ENCODE results near the gene DEFB113. TPM values are rescaled to one million over a fixed set of nuclear protein-coding genes. Genes with fewer than 3 reads are reported as not detected.

DEFB113 gene
- total RNA-seq, 4 donors from 2014 or later = not detected

- DNase-seq = no peak
- Histone ChIP-seq H3K4me1 (no peaks in the 10 kb centered on the region), H3K9me3 (no peaks in the 10 kb centered on the region), H3K4me3 (no peak overlapping the region), H3K27me3 (no peaks in the 10 kb centered on the region), H3K36me3 (no peaks in the 10 kb centered on the region), H3K27ac (no peak overlapping the region)
- no peak for ATAC-seq
- TF ChIP-seq, protein P1, sequence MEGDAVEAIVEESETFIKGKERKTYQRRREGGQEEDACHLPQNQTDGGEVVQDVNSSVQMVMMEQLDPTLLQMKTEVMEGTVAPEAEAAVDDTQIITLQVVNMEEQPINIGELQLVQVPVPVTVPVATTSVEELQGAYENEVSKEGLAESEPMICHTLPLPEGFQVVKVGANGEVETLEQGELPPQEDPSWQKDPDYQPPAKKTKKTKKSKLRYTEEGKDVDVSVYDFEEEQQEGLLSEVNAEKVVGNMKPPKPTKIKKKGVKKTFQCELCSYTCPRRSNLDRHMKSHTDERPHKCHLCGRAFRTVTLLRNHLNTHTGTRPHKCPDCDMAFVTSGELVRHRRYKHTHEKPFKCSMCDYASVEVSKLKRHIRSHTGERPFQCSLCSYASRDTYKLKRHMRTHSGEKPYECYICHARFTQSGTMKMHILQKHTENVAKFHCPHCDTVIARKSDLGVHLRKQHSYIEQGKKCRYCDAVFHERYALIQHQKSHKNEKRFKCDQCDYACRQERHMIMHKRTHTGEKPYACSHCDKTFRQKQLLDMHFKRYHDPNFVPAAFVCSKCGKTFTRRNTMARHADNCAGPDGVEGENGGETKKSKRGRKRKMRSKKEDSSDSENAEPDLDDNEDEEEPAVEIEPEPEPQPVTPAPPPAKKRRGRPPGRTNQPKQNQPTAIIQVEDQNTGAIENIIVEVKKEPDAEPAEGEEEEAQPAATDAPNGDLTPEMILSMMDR (IDR thresholded peaks at IDR 0.05 in 4 of 5, conservative IDR thresholded peaks at IDR 0.05 in 1 of 5) = no peak
- TF ChIP-seq POLR2A (IDR thresholded peaks at IDR 0.05) = no peak
- in situ Hi-C loops (cut with MboI; ENCODE audit: low sequenced_read_pairs in 4 of 4) (no loop called here), intact Hi-C loops (cut with DNase I; ENCODE audit: low total_unique reads) (no loop called here)
Measured at GRCh38 chr6:49978332-49979226, 9.2 kb upstream of the DEFB113 start.

GRCh38 chr6:49966823-49967222 lies 2.6 kb downstream of the DEFB113 start:
- no peak for DNase-seq
- Histone ChIP-seq H3K27ac (no peak overlapping the region), H3K9me3 (no peaks in the 10 kb centered on the region), H3K27me3 (no peaks in the 10 kb centered on the region), H3K36me3 (no peaks in the 10 kb centered on the region), H3K4me3 (no peak overlapping the region), H3K4me1 (no peaks in the 10 kb centered on the region)
- in situ Hi-C loops (cut with MboI; ENCODE audit: low sequenced_read_pairs in 4 of 4) = no loop called here
- intact Hi-C loops (cut with DNase I; ENCODE audit: low total_unique reads) = no loop called here
- TF ChIP-seq, protein P1 (IDR thresholded peaks at IDR 0.05 in 4 of 5, conservative IDR thresholded peaks at IDR 0.05 in 1 of 5) = no peak
- no peak for TF ChIP-seq POLR2A (IDR thresholded peaks at IDR 0.05)
- ATAC-seq = no peak

DNA sequence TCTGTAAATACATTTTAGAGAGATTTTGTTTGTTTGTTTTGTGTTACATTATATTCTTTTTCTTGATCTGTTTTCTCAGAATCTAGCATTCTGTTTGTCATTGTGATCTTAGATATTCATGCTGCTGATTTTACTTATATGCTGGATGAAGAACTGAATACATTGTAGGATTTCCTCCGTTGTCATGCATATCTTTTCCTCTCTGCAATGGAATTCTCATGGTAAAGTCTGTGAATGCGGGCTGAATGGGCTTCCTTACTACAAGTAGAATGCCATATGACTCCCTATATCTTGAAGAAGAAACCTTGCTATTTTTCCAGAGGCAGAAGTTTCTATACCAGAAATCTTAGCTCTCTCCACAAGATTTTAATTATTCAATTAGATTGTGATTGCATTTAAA lies 3.1 kb downstream of the DEFB113 start:
- intact Hi-C loops (cut with DNase I; ENCODE audit: low total_unique reads) (no loop called here), in situ Hi-C loops (cut with MboI; ENCODE audit: low sequenced_read_pairs in 4 of 4) (no loop called here)
- H3K27ac ChIP-seq = no peak overlapping the region
- no peaks in the 10 kb centered on the region for H3K9me3 ChIP-seq
- H3K27me3 ChIP-seq = no peaks in the 10 kb centered on the region
- no peaks in the 10 kb centered on the region for H3K36me3 ChIP-seq
- no peak for TF ChIP-seq POLR2A (IDR thresholded peaks at IDR 0.05)
- TF ChIP-seq, protein P1 (IDR thresholded peaks at IDR 0.05 in 4 of 5, conservative IDR thresholded peaks at IDR 0.05 in 1 of 5) = no peak
- DNase-seq (no peak), ATAC-seq (no peak)
- no peak overlapping the region for H3K4me3 ChIP-seq
- H3K4me1 ChIP-seq = no peaks in the 10 kb centered on the region

GRCh38 chr6:49964064-49964463 lies 5.4 kb downstream of the DEFB113 start, which contains the start of gene DEFB114:
TSS of gene DEFB114 (minus strand) at chr6:49964164. CDS start at chr6:49964105, 59 bp downstream.
- no peaks in the 10 kb centered on the region for H3K4me1 ChIP-seq
- no peaks in the 10 kb centered on the region for H3K27me3 ChIP-seq
- TF ChIP-seq POLR2A (IDR thresholded peaks at IDR 0.05) = no peak
- TF ChIP-seq, protein P1 (IDR thresholded peaks at IDR 0.05 in 4 of 5, conservative IDR thresholded peaks at IDR 0.05 in 1 of 5) = no peak
- no peak within 1 kb of the TSS for H3K4me3 ChIP-seq
- H3K27ac ChIP-seq = no peak within 1 kb of the TSS
- no peaks in the 10 kb centered on the region for H3K9me3 ChIP-seq
- in situ Hi-C loops (cut with MboI; ENCODE audit: low sequenced_read_pairs in 4 of 4) (no loop called here), intact Hi-C loops (cut with DNase I; ENCODE audit: low total_unique reads) (no loop called here)
- H3K36me3 ChIP-seq = no peaks in the 10 kb centered on the region
- ATAC-seq = no peak
- DNase-seq = no peak
